ENCODE data around the gene CA6.

GRCh38 chr1:8976896-8977450, 31.3 kb downstream of the CA6 start:
- TF ChIP-seq, protein P1, sequence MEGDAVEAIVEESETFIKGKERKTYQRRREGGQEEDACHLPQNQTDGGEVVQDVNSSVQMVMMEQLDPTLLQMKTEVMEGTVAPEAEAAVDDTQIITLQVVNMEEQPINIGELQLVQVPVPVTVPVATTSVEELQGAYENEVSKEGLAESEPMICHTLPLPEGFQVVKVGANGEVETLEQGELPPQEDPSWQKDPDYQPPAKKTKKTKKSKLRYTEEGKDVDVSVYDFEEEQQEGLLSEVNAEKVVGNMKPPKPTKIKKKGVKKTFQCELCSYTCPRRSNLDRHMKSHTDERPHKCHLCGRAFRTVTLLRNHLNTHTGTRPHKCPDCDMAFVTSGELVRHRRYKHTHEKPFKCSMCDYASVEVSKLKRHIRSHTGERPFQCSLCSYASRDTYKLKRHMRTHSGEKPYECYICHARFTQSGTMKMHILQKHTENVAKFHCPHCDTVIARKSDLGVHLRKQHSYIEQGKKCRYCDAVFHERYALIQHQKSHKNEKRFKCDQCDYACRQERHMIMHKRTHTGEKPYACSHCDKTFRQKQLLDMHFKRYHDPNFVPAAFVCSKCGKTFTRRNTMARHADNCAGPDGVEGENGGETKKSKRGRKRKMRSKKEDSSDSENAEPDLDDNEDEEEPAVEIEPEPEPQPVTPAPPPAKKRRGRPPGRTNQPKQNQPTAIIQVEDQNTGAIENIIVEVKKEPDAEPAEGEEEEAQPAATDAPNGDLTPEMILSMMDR (IDR thresholded peaks at IDR 0.05): no peak
- no peak for TF ChIP-seq ZFX (IDR thresholded peaks at IDR 0.05; ENCODE audit: borderline replicate concordance)

Measured in 22Rv1 (cell line).